GM12878 (cell line): ENCODE measurements around the gene PLD5. TPM values are rescaled to one million over a fixed set of nuclear protein-coding genes. Genes with fewer than 3 reads are reported as not detected.

Experiments used
- ATAC-seq: fragments of 200-7000 bp; cut with Tn5 transposase; 3 replicates; pipeline ENCODE4 v1.9.1; 2020; ENCODE audit warnings: mild to moderate bottlenecking, moderate library complexity
- BruUV-seq: library from RNA; stranded (reverse); fragments of 400-500 nt; replicated peaks from 2 replicates; lab custom pipeline; 2021; lab: Mats Ljungman, UMichigan
- CTCF ChIA-PET: fragments of 300-600 bp; sonication (Branson Sonifier 250); formaldehyde crosslinking; extraction: SDS; loops from one replicate; lab custom pipeline; 2021; ENCODE audit warnings: inconsistent platforms; lab: Yijun Ruan, JAX
- POLR2A ChIA-PET: fragments of 350-600 bp; formaldehyde crosslinking; extraction: SDS; loops from one replicate; lab custom pipeline; 2021; ENCODE audit warnings: inconsistent platforms; lab: Charles Lee
- RAD21 ChIA-PET: fragments of 300-600 bp; sonication (Branson Sonifier 250); formaldehyde crosslinking; loops from one replicate; lab custom pipeline; 2023; ENCODE audit warnings: antibody characterized with exemption; ENCODE audit not compliant: unreplicated experiment; lab: Charles Lee
- SMC1A ChIA-PET: fragments of 300-600 bp; sonication (Branson Sonifier 250); formaldehyde crosslinking; loops from one replicate; lab custom pipeline; 2023; ENCODE audit not compliant: unreplicated experiment, uncharacterized antibody; lab: Charles Lee
- DNase-seq: peaks from one replicate; pipeline ENCODE4 v3.0.0-alpha.2; 2011; ENCODE audit warnings: low read depth, low spot score
- FAIRE-seq: peaks from 3 replicates; lab custom pipeline; 2011; peaks lifted over from hg19 to GRCh38; lab: Jason Lieb, UNC
- H2AFZ ChIP-seq: 2 replicates; pipeline ENCODE4 v1.6.0; 2011; ENCODE audit warnings: low read depth, low read length, control low read depth; ENCODE audit not compliant: control insufficient read depth
- H3K27ac ChIP-seq: 2 replicates; pipeline ENCODE4 v1.5.1; 2011; ENCODE audit warnings: control low read depth; ENCODE audit not compliant: control insufficient read depth, insufficient read depth
- H3K27me3 ChIP-seq, 2 experiments: replicated peaks in 1 of 2; 2 replicates each; pipeline versions ENCODE4 v1.6.0 to v1.6.1; 2011; ENCODE audit warnings: low read length in 1 of 2; ENCODE audit not compliant: control insufficient read depth in 2 of 2, insufficient read depth in 2 of 2
- H3K36me3 ChIP-seq, 2 experiments: 2 replicates each; pipeline ENCODE4 v1.5.1; 2011; ENCODE audit warnings: low read length in 1 of 2; ENCODE audit not compliant: control insufficient read depth in 2 of 2, insufficient read depth in 2 of 2
- H3K4me1 ChIP-seq: 2 replicates; pipeline ENCODE4 v1.6.1; 2011; ENCODE audit warnings: mild to moderate bottlenecking, low read length, moderate library complexity, mixed read lengths; ENCODE audit not compliant: control insufficient read depth, insufficient read depth
- H3K4me2 ChIP-seq: 2 replicates; pipeline ENCODE4 v1.6.0; 2011; ENCODE audit warnings: control low read depth; ENCODE audit not compliant: control insufficient read depth, insufficient read depth
- H3K4me3 ChIP-seq: fragments of 200-600 bp; sonication (generic); 2 replicates; pipeline ENCODE4 v1.5.1; 2016
- H3K79me2 ChIP-seq: 2 replicates; pipeline ENCODE4 v1.6.0; 2011; ENCODE audit warnings: low read length; ENCODE audit not compliant: control insufficient read depth, insufficient read depth
- H3K9ac ChIP-seq: 2 replicates; pipeline ENCODE4 v1.8.0; 2011; ENCODE audit warnings: low read length, control low read depth, mixed read lengths; ENCODE audit not compliant: control insufficient read depth, insufficient read depth
- H3K9me3 ChIP-seq: replicated peaks from 3 replicates; pipeline ENCODE4 v1.5.1; 2011; ENCODE audit warnings: mild to moderate bottlenecking, low read length; ENCODE audit not compliant: control insufficient read depth, insufficient read depth
- H4K20me1 ChIP-seq: 2 replicates; pipeline ENCODE4 v1.6.0; 2011; ENCODE audit not compliant: control insufficient read depth, insufficient read depth
- BCLAF1 ChIP-seq: fragments of 450-650 bp; IDR thresholded peaks from 2 replicates; pipeline ENCODE4 v1.6.1; 2017; ENCODE audit warnings: antibody characterized with exemption, mild to moderate bottlenecking, moderate library complexity
- BMI1 ChIP-seq: fragments of 450-650 bp; IDR thresholded peaks from 2 replicates; pipeline ENCODE4 v1.6.1; 2016; ENCODE audit warnings: mild to moderate bottlenecking, moderate library complexity, borderline replicate concordance
- CTCF ChIP-seq, 3 experiments: IDR thresholded peaks in 2 of 3; conservative IDR thresholded peaks in 1 of 3; 2 replicates each; pipeline ENCODE4 v1.5.1; 2011; ENCODE audit warnings: low read depth in 3 of 3, low read length in 3 of 3, mild to moderate bottlenecking in 3 of 3, control low read depth in 2 of 3, moderate library complexity in 2 of 3, inconsistent platforms in 1 of 3, mixed read lengths in 1 of 3; ENCODE audit not compliant: control insufficient read depth in 2 of 3, insufficient read depth in 1 of 3; ENCODE audit errors: extremely low read depth in 1 of 3
- FOXK2 ChIP-seq: fragments of 450-650 bp; IDR thresholded peaks from 2 replicates; pipeline ENCODE4 v1.6.1; 2017; ENCODE audit warnings: mild to moderate bottlenecking, moderate library complexity
- MTA3 ChIP-seq: IDR thresholded peaks from 2 replicates; pipeline ENCODE4 v1.6.1; 2012; ENCODE audit warnings: low read length, inconsistent platforms, borderline replicate concordance
- RAD51 ChIP-seq: fragments of 450-650 bp; IDR thresholded peaks from 2 replicates; pipeline ENCODE4 v1.6.1; 2016; ENCODE audit warnings: moderate library complexity, mild to moderate bottlenecking, inconsistent platforms
- RELB ChIP-seq: fragments of 450-650 bp; IDR thresholded peaks from 2 replicates; pipeline ENCODE4 v1.6.1; 2017; ENCODE audit warnings: low read depth, mild to moderate bottlenecking, moderate library complexity
- SREBF1 ChIP-seq: IDR thresholded peaks from 2 replicates; pipeline ENCODE4 v1.6.1; 2012; ENCODE audit warnings: mild to moderate bottlenecking, low read length
- SREBF2 ChIP-seq: IDR thresholded peaks from 2 replicates; pipeline ENCODE4 v1.6.1; 2012; ENCODE audit warnings: mild to moderate bottlenecking, low read length
- STAT1 ChIP-seq: fragments of 450-650 bp; conservative IDR thresholded peaks from 2 replicates; pipeline ENCODE4 v1.6.1; 2014; ENCODE audit warnings: antibody characterized with exemption, mild to moderate bottlenecking
- SUZ12 ChIP-seq: fragments of 200-600 bp; sonication (generic); IDR thresholded peaks from one replicate; pipeline ENCODE4 v1.6.1; 2018; ENCODE audit warnings: antibody characterized with exemption, mild to moderate bottlenecking; ENCODE audit not compliant: unreplicated experiment
- TCF7 ChIP-seq: IDR thresholded peaks from 2 replicates; pipeline ENCODE4 v1.6.1; 2014; ENCODE audit warnings: antibody characterized with exemption, borderline replicate concordance
- ZNF24 ChIP-seq: fragments of 450-650 bp; IDR thresholded peaks from 2 replicates; pipeline ENCODE4 v1.6.1; 2017; ENCODE audit warnings: antibody characterized with exemption, mild to moderate bottlenecking
- ZNF384 ChIP-seq: IDR thresholded peaks from 2 replicates; pipeline ENCODE4 v1.6.1; 2012; ENCODE audit warnings: low read depth, mild to moderate bottlenecking, low read length, improper control_type of control experiment, borderline replicate concordance
- ZNF687 ChIP-seq: fragments of 450-650 bp; IDR thresholded peaks from 2 replicates; pipeline ENCODE4 v1.6.1; 2017; ENCODE audit warnings: mild to moderate bottlenecking, moderate library complexity
- WGBS: methylation state at CpG from one replicate; pipeline ENCODE4 v1.1.6; 2016; ENCODE audit warnings: low lambda C conversion rate; ENCODE audit not compliant: insufficient replicate concordance, insufficient coverage; ENCODE audit errors: missing lambda C conversion rate; 5-methylcytosine and 5-hydroxymethylcytosine counted together
- in situ Hi-C: fragments of 300-500 bp; cut with MboI; formaldehyde crosslinking; loops from 9 replicates; pipeline ENCODE4 v1.14.3; 2018; ENCODE audit warnings: mixed read lengths
- intact Hi-C: fragments of 100-400 bp; cut with micrococcal nuclease; formaldehyde crosslinking; loops from one replicate; pipeline ENCODE4 v1.14.2; 2022; ENCODE audit not compliant: unreplicated experiment
- polyA plus RNA-seq, 11 experiments: library from polyadenylated mRNA; depleted of rRNA in 4 of 11; unstranded in 6 of 11; stranded (reverse) in 5 of 11; fragments of >200 nt; fragmentation: Nextera tagmentation in 4 of 11; fragmentation: Illumina TruSeq in 1 of 11; extraction: Ambion mirVana in 4 of 11; extraction: Trizol in 1 of 11; gene quantifications; 1 replicate in 1 of 11; 2 replicates in 10 of 11; pipeline versions ENCODE4 v1.2.1 to v1.2.3, GENCODE V29; 2011 to 2016; ENCODE audit warnings: inconsistent platforms in 2 of 11, missing spikeins in 2 of 11, low read depth in 1 of 11
- total RNA-seq, 4 experiments: library from RNA; depleted of rRNA in 3 of 4; stranded (reverse); fragments of >200 nt in 3 of 4; fragmentation: Illumina TruSeq in 1 of 4; extraction: Trizol in 1 of 4; gene quantifications; 2 replicates each; pipeline versions ENCODE4 v1.2.1 to v1.2.3, GENCODE V29; 2013 to 2021

Gene PLD5
- total and polyA plus RNA-seq, 10 of the 15 experiments (the other 5 are each of a cell fraction or from before 2014, with no cell fraction given) = not detected

- no peaks in the 10 kb centered on the region for H3K9me3 ChIP-seq
- H3K9ac ChIP-seq = no peak overlapping the region
- RAD21 ChIA-PET = no interaction called here
- H3K79me2 ChIP-seq = no peaks in the 10 kb centered on the region
- H3K4me3 ChIP-seq = no peak overlapping the region
- DNase-seq (no peak), ATAC-seq (no peak), FAIRE-seq (no peak)
- SMC1A ChIA-PET = no interaction called here
- no peak overlapping the region for H3K27ac ChIP-seq
- CTCF ChIA-PET = no interaction called here
- H2AFZ ChIP-seq = no peak overlapping the region
- no peak overlapping the region for H3K4me2 ChIP-seq
- no peaks in the 10 kb centered on the region for H3K36me3 ChIP-seq
- POLR2A ChIA-PET = interaction anchor here (0.5 kb wide), 1 partner anchor 795 kb away, joined by 4 read pairs; no protein-coding TSS in a partner anchor
- no peaks in the 10 kb centered on the region for H4K20me1 ChIP-seq
- H3K4me1 ChIP-seq = no peaks in the 10 kb centered on the region
- intact Hi-C loops = no loop called here
- no peaks in the 10 kb centered on the region for H3K27me3 ChIP-seq
- no TSS peak for BruUV-seq
- in situ Hi-C loops = no loop called here
- 28% methylated on average over 7 of the region's 7 CpGs for WGBS
- no peak for TF ChIP-seq RAD51
- no peak for TF ChIP-seq STAT1
- TF ChIP-seq ZNF687 = no peak
- TF ChIP-seq ZNF384 = no peak
- TF ChIP-seq CTCF (IDR thresholded peaks at IDR 0.05 in 2 of 3, conservative IDR thresholded peaks at IDR 0.05 in 1 of 3; ENCODE audit: control insufficient read depth in 2 of 3, extremely low read depth in 1 of 3, insufficient read depth in 1 of 3, low read depth in 3 of 3, low read length in 3 of 3) = no peak
- no peak for TF ChIP-seq BMI1
- TF ChIP-seq SREBF2 = no peak
- no peak for TF ChIP-seq MTA3
- no peak for TF ChIP-seq FOXK2
- no peak for TF ChIP-seq ZNF24
- no peak for TF ChIP-seq SUZ12
- TF ChIP-seq RELB = no peak
- TF ChIP-seq TCF7 = no peak
- TF ChIP-seq BCLAF1 = no peak
- no peak for TF ChIP-seq SREBF1
These were observed 76.8 kb downstream of the PLD5 start for GRCh38 chr1:242447689-242448088.
